B cell (primary cell): ENCODE measurements around the gene TRAF5. TPM values are rescaled to one million over a fixed set of nuclear protein-coding genes. Genes with fewer than 3 reads are reported as not detected.

Source experiments
- ATAC-seq: fragments of 200-7000 bp; cut with Tn5 transposase; one replicate; pipeline ENCODE4 v1.10.0; 2021; ENCODE audit warnings: low read depth, mild to moderate bottlenecking, moderate number of reproducible peaks, moderate library complexity
- CTCF ChIA-PET: fragments of 350-600 bp; sonication (Branson Sonifier 250); formaldehyde crosslinking; loops from one replicate; lab custom pipeline; 2021; ENCODE audit warnings: antibody characterized with exemption, inconsistent platforms; lab: Charles Lee
- POLR2A ChIA-PET: fragments of 350-600 bp; sonication (Branson Sonifier 250); formaldehyde crosslinking; loops from one replicate; lab custom pipeline; 2021; ENCODE audit warnings: antibody characterized with exemption; lab: Charles Lee
- DNase-seq: peaks from one replicate; pipeline ENCODE4 v3.0.0; 2013
- H2AFZ ChIP-seq: 2 replicates; pipeline ENCODE4 v1.6.1; 2012; ENCODE audit warnings: mild to moderate bottlenecking, low read depth, low read length; ENCODE audit not compliant: insufficient read depth, poor library complexity, severe bottlenecking
- H3K27ac ChIP-seq, 2 donors: 1 replicate in 1 of 2; 2 replicates in 1 of 2; pipeline ENCODE4 v1.5.1; 2012 to 2013; ENCODE audit warnings: low read length in 2 of 2, mild to moderate bottlenecking in 2 of 2, moderate library complexity in 1 of 2
- H3K27me3 ChIP-seq, 4 experiments: fragments of 200-600 bp in 1 of 4; sonication (generic) in 1 of 4; replicated peaks in 1 of 4; 1 replicate in 2 of 4; 2 replicates in 2 of 4; pipeline versions ENCODE4 v1.6.1 to v1.7.0; 2013 to 2016; ENCODE audit warnings: low read length in 3 of 4, mild to moderate bottlenecking in 2 of 4, mixed read lengths in 1 of 4, moderate library complexity in 1 of 4; ENCODE audit not compliant: insufficient read depth in 4 of 4, control insufficient read depth in 3 of 4; ENCODE audit errors: control extremely low read depth in 1 of 4
- H3K36me3 ChIP-seq, 2 experiments: replicated peaks in 1 of 2; 1 replicate in 1 of 2; 2 replicates in 1 of 2; pipeline versions ENCODE4 v1.6.1 to v1.7.1; 2013; ENCODE audit warnings: low read length in 1 of 2; ENCODE audit not compliant: insufficient read depth in 2 of 2, control insufficient read depth in 1 of 2; ENCODE audit errors: control extremely low read depth in 1 of 2, extremely low read depth in 1 of 2
- H3K4me1 ChIP-seq, 2 donors: fragments of 200-600 bp in 1 of 2; sonication (generic) in 1 of 2; 1 replicate in 1 of 2; 2 replicates in 1 of 2; pipeline versions ENCODE4 v1.5.1 to v1.6.1; 2013 to 2017; ENCODE audit warnings: low read length in 2 of 2; ENCODE audit not compliant: control insufficient read depth in 2 of 2, insufficient read depth in 2 of 2
- H3K4me2 ChIP-seq: replicated peaks from 2 replicates; pipeline ENCODE3; 2012; ENCODE audit warnings: mild to moderate bottlenecking, low read depth, low read length; ENCODE audit not compliant: poor library complexity, severe bottlenecking
- H3K4me3 ChIP-seq, 5 experiments: fragments of 200-600 bp in 1 of 5; sonication (generic) in 1 of 5; 1 replicate in 3 of 5; 2 replicates in 2 of 5; pipeline versions ENCODE4 v1.5.1 to v1.7.0; 2011 to 2016; ENCODE audit warnings: low read length in 4 of 5, mild to moderate bottlenecking in 4 of 5, low read depth in 2 of 5, control low read depth in 1 of 5, moderate library complexity in 1 of 5; ENCODE audit not compliant: insufficient read depth in 1 of 5; ENCODE audit errors: control extremely low read depth in 1 of 5, extremely low read depth in 1 of 5
- H3K79me2 ChIP-seq: fragments of 200-600 bp; sonication (generic); one replicate; pipeline ENCODE4 v1.6.0; 2016; ENCODE audit warnings: low read length; ENCODE audit not compliant: control insufficient read depth, insufficient read depth
- H3K9ac ChIP-seq: fragments of 200-600 bp; sonication (generic); 2 replicates; pipeline ENCODE4 v1.6.1; 2017; ENCODE audit warnings: mild to moderate bottlenecking, low read length, moderate library complexity
- H3K9me3 ChIP-seq, 3 donors: one replicate each; pipeline versions ENCODE4 v1.6.1 to v1.7.1; 2013; ENCODE audit warnings: low read length in 2 of 3; ENCODE audit not compliant: control insufficient read depth in 2 of 3, insufficient read depth in 1 of 3; ENCODE audit errors: control extremely low read depth in 1 of 3
- H4K20me1 ChIP-seq: 2 replicates; pipeline ENCODE4 v1.6.0; 2012; ENCODE audit warnings: mild to moderate bottlenecking, low read length; ENCODE audit not compliant: insufficient read depth, control insufficient read depth, poor library complexity, severe bottlenecking
- H3K27ac Mint-ChIP-seq: one replicate; pipeline ENCODE4 v1.8.0; 2021; ENCODE audit warnings: mixed read lengths
- H3K27me3 Mint-ChIP-seq: one replicate; pipeline ENCODE4 v1.8.0; 2021; ENCODE audit warnings: mixed read lengths
- H3K4me1 Mint-ChIP-seq: one replicate; pipeline ENCODE4 v1.8.0; 2021; ENCODE audit warnings: mixed read lengths
- H3K4me3 Mint-ChIP-seq: one replicate; pipeline ENCODE4 v1.8.0; 2021; ENCODE audit warnings: mixed read lengths
- H3K9me3 Mint-ChIP-seq: one replicate; pipeline ENCODE4 v1.8.0; 2022; ENCODE audit warnings: mixed read lengths; ENCODE audit not compliant: insufficient read depth
- CTCF ChIP-seq: fragments of 200-600 bp; IDR thresholded peaks from one replicate; pipeline ENCODE4 v1.8.0; 2022; ENCODE audit warnings: antibody characterized with exemption, mild to moderate bottlenecking
- EZH2 ChIP-seq: IDR thresholded peaks from 2 replicates; pipeline ENCODE4 v1.6.1; 2012; ENCODE audit warnings: borderline replicate concordance, low read depth, mild to moderate bottlenecking, moderate library complexity, low read length; ENCODE audit not compliant: insufficient read depth, poor library complexity, severe bottlenecking
- WGBS: methylation state at CpG from one replicate; pipeline ENCODE4 v1.1.5; 2013; ENCODE audit warnings: missing lambda C conversion rate; ENCODE audit not compliant: insufficient coverage; 5-methylcytosine and 5-hydroxymethylcytosine counted together
- intact Hi-C: fragments of 100-400 bp; cut with micrococcal nuclease; formaldehyde crosslinking; loops from one replicate; pipeline ENCODE4 v1.10.0; 2022
- polyA plus RNA-seq: library from polyadenylated mRNA; depleted of rRNA; stranded (reverse); fragments of >200 nt; gene quantifications from 2 replicates; pipeline ENCODE4 v1.2.3, GENCODE V29; 2012
- total RNA-seq, 2 donors: library from RNA; stranded (reverse); fragments of 120-200 nt in 1 of 2; gene quantifications; 1 replicate in 1 of 2; 2 replicates in 1 of 2; pipeline versions ENCODE4 v1.2.3 to v1.2.4, GENCODE V29; 2013 to 2022

TRAF5 gene
- total and polyA plus RNA-seq, 2 donors (not counting 1 experiment from before 2014, with no cell fraction given): 129 to 143 TPM

- TF ChIP-seq EZH2: no peak
- no peak for TF ChIP-seq CTCF
- Histone ChIP-seq H3K27me3 (no peaks in the 10 kb centered on the region), H3K9me3 (no peaks in the 10 kb centered on the region), H4K20me1 (peaks cover 6% of the 10 kb centered on the region), H2AFZ (no peak overlapping the region), H3K9ac (peak overlapping the region; percentile 86), H3K4me1 (peaks cover 86 to 90% of the 10 kb centered on the region in 2 donors), H3K4me3 (peak overlapping the region in 1 of 5 experiments; percentile 81), H3K79me2 (peaks cover 99% of the 10 kb centered on the region), H3K36me3 (peaks cover 0 to 31% of the 10 kb centered on the region in 2 experiments), H3K27ac (peak overlapping the region; percentile 73 to 92), H3K4me2 (peak overlapping the region; percentile 81)
- POLR2A ChIA-PET: no interaction called here
- intact Hi-C loops: loop anchor here (10.0 kb wide), 1 partner anchor 986 kb away; no protein-coding TSS in a partner anchor
- H3K27me3 Mint-ChIP-seq: no peaks in the 10 kb centered on the region
- ATAC-seq (no peak), DNase-seq (no peak)
- peaks cover 86% of the 10 kb centered on the region for H3K4me1 Mint-ChIP-seq
- CTCF ChIA-PET: interaction anchor here (1.6 to 13.8 kb wide), 3 partner anchors 8 to 23 kb away, joined by 5 to 333 read pairs (median 16); no protein-coding TSS in a partner anchor
- 98% methylated on average over 3 of the region's 3 CpGs for WGBS
- H3K27ac Mint-ChIP-seq: peak overlapping the region; percentile 97
- H3K9me3 Mint-ChIP-seq: no peaks in the 10 kb centered on the region
- peak overlapping the region; percentile 93 for H3K4me3 Mint-ChIP-seq
Observed at GRCh38 chr1:211331011-211331709, 4.5 kb downstream of the TRAF5 start.
